Astrocyte (in vitro differentiated cells and primary cell): ENCODE data around the gene INHBC.

Experiments
- EZH2 ChIP-seq: IDR thresholded peaks from 2 replicates; pipeline ENCODE4 v1.6.1; 2012; ENCODE audit warnings: mild to moderate bottlenecking, low read length, inconsistent platforms; ENCODE audit not compliant: insufficient read depth
- TF ChIP-seq, protein P1 (sequence below): IDR thresholded peaks from 2 replicates; pipeline ENCODE4 v1.5.1; 2011; ENCODE audit warnings: low read depth, mild to moderate bottlenecking, inconsistent platforms, low read length, moderate library complexity; ENCODE audit not compliant: insufficient read depth

DNA sequence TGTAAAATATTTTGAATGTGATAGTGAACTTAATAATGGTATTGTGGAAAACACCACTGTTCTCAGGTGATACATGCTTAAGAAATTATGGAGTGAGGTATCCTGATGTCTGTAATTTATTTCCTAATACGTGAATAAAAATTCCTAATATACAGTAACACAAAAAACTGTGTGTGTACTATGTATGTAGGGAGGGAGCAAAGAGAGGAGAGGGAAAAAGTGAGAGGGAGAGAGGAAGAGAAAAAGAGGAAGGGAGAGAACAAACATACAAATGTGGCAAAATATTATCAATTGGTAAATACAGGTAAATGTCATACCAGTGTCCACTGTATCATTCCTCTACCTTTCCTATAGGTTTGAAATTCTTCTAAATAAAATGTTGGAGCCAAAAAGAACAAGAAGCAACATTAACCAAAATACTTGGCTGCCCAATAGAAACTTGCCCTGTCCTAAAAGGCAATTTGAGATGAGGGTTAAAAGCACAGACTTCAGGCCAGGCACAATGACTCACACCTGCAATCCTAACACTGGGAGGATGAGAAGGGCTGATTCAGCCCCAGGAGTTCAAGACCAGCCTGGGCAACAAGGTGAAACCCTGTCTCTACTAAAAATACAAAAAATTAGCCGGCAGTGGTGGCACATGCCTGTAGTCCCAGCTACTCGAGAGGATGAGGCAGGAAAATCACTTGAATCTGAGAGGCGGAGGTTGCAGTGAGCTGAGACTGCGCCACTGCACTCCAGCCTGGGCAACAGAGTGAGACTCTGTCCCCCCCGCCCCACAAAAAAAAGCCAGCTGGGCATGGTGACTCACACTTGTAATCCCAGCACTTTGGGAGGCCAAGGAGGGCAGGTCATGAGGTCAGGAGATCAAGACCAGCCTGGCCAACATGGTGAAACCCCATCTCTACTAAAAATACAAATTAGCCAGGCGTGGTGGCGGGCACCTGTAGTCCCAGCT, 18.3 kb upstream of the INHBC start:
- no peak for TF ChIP-seq EZH2
- TF ChIP-seq, protein P1, sequence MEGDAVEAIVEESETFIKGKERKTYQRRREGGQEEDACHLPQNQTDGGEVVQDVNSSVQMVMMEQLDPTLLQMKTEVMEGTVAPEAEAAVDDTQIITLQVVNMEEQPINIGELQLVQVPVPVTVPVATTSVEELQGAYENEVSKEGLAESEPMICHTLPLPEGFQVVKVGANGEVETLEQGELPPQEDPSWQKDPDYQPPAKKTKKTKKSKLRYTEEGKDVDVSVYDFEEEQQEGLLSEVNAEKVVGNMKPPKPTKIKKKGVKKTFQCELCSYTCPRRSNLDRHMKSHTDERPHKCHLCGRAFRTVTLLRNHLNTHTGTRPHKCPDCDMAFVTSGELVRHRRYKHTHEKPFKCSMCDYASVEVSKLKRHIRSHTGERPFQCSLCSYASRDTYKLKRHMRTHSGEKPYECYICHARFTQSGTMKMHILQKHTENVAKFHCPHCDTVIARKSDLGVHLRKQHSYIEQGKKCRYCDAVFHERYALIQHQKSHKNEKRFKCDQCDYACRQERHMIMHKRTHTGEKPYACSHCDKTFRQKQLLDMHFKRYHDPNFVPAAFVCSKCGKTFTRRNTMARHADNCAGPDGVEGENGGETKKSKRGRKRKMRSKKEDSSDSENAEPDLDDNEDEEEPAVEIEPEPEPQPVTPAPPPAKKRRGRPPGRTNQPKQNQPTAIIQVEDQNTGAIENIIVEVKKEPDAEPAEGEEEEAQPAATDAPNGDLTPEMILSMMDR: no peak
